ENCODE results near the gene SLC22A17.

Gene SLC22A17

GRCh38 chr14:23302290-23303225 lies 50.1 kb downstream of the SLC22A17 start, which contains the start of gene PPP1R3E:
PPP1R3E (minus strand) TSS chr14:23302859; CDS start chr14:23302576, 283 bp downstream.
- DNase-seq: peak; percentile 87

- DNase-seq: no peak
These were observed 50.8 kb downstream of the SLC22A17 start for GRCh38 chr14:23301969-23302289.

- peak; percentile 100 for DNase-seq
These were observed 51.3 kb downstream of the SLC22A17 start for GRCh38 chr14:23301288-23301968.

GRCh38 chr14:23300687-23301223 lies 51.9 kb downstream of the SLC22A17 start:
- DNase-seq: peak; percentile 81

GRCh38 chr14:23299986-23300686 lies 52.6 kb downstream of the SLC22A17 start:
- no peak for DNase-seq

- DNase-seq: peak; percentile 40
These were observed 53.3 kb downstream of the SLC22A17 start for GRCh38 chr14:23299211-23299957.

- no peak for DNase-seq
These were observed 54.9 kb downstream of the SLC22A17 start for GRCh38 chr14:23297611-23298277.

GRCh38 chr14:23297096-23297495 lies 55.6 kb downstream of the SLC22A17 start:
- DNase-seq: no peak

Measured in DMS79 treated with DMSO at 0.1 percent for 48 hours (cell line).